Hepatocyte (in vitro differentiated cells): Measurements from ENCODE around the gene HNRNPR.

Experiments used
- CTCF ChIP-seq: fragments of 200-600 bp; sonication (generic); IDR thresholded peaks from 2 replicates; pipeline ENCODE4 v1.5.1; 2016; ENCODE audit warnings: antibody characterized with exemption, mild to moderate bottlenecking; ENCODE audit not compliant: poor library complexity
- EZH2phosphoT487 ChIP-seq: fragments of 200-600 bp; sonication (generic); IDR thresholded peaks from one replicate; pipeline ENCODE4 v1.6.1; 2018; ENCODE audit warnings: antibody characterized with exemption, mild to moderate bottlenecking, low read depth, moderate library complexity; ENCODE audit not compliant: unreplicated experiment, severe bottlenecking

- TF ChIP-seq CTCF (no peak), EZH2phosphoT487 (no peak)
Measured at GRCh38 chr1:23356471-23357137, 12.5 kb upstream of the HNRNPR start.
